T-helper 1 cell (primary cell): Measurements from ENCODE around the gene ADARB2.

Experiments
- DNase-seq, 5 donors: peaks; one replicate each; pipeline ENCODE4 v3.0.0-alpha.2; 2012 to 2020

Gene ADARB2

DNA sequence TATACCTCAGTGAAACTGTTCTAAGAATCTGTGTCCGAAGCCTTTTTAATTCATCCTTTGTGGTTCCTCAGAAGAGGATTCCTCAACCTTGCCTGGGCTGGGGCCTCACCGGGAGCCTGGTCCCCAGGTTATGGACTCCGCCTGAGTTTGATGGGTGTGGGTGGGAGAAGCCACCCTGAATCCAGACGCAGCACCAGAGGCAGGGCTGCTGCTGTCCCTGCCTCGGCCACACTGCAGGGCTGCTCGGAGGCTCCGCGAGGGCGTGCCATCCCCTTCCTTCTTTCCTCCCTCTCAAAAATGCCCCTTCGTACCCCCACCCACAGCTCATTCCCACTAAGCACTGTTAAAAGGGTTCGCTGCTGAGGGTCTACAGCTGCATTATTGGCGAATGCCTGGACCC, 146.3 kb downstream of the ADARB2 start:
- DNase-seq = no peak

DNA sequence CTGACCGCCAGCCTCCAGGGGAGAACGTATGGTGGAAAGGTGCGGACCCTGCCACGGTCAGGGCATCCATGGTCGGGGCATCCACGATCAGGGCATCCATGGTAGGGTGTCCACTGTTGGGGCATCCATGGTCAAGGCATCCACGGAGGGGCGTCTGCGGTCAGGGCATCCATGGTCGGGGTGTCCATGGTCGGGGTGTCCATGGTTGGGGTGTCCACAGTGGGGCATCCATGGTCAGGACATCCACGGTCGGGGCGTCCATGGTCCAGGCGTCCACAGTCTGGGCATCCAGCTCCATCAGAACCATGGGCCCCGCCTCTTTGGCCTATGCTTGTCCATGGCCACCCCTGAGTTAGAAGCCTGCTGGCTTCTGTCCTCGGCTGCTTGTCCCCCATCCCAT, 148.1 kb downstream of the ADARB2 start:
- no peak for DNase-seq

DNA sequence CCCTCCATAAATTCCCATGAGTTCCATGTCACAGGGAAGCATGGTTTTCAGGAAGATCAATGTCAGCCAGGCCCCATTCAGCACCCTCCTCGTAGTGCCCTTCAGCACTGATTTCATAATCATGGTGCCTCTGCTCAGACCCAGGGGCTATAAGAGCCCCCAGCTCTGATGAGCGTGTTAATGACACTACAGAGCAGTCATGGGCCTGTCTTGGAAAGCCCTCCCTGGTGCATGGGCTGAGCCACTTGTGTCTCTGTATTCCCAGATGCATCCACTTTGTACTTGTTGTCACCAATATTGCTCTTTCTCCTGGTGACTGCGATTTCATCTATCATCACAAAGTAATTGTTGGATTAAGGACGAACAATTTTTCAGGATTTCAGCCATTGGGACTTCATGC, 154.6 kb downstream of the ADARB2 start:
- no peak for DNase-seq

DNA sequence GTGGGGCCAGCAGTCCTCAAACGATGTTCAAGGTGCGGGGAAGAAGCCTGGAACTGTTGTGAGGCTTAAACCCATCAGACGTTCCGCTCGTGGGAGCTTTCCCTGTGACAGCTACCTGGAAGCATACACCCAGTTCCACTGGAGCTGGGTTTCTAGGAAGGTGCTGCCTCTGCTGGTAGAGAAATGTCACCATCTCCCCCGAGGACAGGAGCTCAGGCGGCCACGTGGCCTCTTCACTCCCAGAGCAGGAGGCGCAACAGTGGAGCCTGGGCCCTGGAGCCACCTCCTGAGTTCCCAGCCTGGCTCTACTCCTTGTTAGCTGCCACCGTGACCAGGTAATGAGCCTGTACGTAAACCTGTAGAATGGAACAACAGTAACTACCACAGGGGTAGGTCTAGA, 156.1 kb downstream of the ADARB2 start:
- DNase-seq = no peak

DNA sequence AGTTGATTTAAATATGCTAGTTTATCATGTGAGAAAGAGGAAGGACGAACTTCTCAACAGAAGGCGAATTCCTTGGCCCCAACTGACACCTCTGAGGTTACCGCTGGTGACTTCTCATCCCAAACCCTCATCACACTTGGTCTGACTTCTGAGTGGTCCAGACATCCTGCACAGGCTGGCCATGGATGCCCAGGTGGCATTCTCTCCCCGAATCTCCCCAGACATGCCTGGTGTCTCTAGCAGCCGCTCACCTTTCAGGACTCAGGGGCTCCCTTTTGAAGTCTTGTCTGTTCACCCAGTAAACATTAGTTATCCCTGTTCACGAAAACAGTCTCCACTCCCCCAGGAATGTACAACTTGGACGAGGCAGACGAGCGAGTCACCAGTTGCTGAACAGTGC, 157.7 kb downstream of the ADARB2 start:
- DNase-seq = no peak

DNA sequence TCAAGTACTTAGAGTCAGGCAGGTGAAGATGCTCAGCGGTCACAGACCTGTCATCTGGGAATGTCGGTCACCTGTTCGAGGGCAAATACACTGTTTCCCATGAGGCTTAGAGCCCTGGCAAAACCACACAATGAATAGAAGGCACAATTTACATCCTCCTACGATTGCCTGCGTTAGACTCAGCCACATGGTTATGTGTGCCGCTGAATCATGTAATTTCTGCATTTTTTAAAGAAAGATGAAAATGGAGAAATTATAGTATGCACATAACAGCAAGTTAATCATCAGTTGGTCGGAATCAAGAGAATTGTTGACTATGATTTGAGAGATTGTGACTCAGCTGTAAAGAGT, 158.2 kb downstream of the ADARB2 start:
- DNase-seq = no peak

DNA sequence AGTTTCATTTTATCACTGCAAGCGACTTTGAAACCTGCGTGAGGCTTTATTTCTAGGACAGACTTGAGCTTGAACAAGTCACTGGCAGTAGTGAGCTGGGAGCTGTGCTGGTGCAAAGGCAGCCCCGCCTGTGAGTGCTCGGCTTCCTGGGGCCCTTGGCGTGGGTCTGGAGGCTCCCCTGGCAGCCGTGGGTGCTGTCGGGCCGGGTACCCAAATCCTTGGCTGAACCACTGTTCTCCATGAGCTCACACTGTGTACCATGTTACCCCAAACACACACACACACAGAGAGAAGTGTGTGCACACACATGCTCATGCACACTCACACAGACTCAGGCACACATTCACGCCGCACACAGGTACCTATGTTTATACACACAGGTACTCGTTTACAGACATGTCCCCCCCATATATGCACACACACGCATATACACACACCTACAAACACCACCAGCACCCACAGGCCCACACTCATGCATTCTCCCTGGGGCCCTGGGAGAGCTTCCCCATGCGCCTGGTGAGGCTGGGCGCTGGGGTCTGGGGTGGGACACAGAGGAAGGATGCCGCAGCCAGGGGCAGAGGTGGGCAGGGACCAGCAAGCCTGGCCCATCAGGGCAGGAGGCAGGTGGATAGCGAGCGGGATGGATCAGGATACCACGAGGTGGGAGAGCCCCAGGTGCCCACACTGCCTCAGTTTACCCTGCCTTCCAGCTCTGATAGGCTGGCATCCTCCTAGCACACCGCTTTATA, 158.8 kb downstream of the ADARB2 start:
- no peak for DNase-seq

DNA sequence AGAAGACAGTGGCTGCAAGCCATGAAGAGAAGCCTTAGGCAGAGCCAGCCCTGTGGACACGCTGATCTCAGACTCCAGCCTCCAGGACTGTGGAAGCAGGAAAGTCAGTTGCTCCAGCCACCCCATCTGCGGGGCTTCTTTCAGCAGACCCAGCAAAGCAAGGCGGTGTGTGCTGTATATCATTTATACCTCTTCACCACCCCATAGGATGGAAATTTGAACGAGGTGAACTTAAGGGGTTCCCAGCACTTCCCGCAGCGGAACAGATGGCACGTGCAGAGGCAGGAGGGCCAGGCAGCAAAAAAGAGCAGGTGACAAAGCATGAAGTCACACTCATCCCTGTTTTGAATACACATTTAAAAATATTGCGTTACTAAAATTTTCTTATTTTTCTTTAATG, 159.4 kb downstream of the ADARB2 start:
- no peak for DNase-seq

DNA sequence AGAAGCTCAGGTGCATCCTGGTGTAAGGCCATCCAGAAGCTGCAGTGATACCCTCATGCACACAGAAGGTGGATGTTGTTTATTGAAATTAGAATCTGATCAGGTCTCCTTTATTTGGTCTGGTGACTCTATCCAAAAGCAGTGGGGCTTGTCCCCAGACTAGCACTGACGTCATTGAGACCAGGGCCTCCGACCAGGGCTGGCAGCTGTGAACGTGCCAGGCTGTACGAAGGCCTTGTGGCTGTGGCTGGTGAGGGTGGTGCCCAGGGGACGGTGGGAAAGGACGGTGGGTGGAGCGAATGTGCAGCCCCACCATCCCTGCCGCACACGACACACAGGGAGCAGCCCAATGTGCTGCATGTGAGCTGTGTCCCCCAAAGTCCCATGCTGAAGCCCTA, 160.0 kb downstream of the ADARB2 start:
- DNase-seq = no peak

DNA sequence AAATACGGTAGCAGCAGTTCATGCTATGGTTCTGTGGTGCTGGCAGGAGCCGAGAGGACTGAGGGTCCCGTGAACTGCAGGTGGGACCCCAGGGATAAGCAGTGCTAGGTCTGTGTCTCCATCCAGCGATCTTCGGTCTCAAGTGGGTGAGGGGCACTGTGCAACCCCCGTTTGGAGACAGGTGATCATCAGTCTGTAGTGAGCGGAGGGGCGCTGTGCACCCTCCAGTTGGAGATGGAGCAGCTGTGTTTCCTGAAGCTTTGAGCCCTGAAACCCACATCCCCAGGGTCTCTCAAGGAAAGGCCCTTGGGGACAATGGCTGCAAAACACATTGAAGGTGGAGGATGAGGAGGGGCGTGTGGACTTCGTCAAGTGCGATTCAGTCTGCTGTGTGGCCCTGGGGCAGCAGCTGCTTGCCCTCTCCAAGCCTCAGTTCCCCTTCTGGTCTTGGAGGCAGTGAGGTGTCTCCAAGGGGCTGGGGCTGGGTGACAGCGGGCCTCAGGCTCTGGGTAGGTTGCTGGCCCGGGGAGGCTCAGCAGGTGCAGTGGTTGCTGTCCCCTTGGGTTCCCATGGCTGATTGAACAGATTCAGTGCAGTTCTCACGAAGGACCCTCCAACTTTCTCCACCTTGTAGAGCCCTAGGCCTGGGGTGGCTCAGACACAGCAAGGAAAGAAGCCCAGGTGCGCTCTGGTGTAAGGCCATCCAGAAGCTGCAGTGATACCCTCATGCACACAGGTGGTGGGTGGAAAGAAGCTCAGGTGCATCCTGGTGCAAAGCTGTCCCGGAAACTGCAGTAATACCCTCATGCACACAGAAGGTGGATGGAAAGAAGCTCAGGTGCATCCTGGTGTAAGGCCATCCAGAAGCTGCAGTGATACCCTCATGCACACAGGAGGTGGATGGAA, 160.6 kb downstream of the ADARB2 start:
- no peak for DNase-seq

DNA sequence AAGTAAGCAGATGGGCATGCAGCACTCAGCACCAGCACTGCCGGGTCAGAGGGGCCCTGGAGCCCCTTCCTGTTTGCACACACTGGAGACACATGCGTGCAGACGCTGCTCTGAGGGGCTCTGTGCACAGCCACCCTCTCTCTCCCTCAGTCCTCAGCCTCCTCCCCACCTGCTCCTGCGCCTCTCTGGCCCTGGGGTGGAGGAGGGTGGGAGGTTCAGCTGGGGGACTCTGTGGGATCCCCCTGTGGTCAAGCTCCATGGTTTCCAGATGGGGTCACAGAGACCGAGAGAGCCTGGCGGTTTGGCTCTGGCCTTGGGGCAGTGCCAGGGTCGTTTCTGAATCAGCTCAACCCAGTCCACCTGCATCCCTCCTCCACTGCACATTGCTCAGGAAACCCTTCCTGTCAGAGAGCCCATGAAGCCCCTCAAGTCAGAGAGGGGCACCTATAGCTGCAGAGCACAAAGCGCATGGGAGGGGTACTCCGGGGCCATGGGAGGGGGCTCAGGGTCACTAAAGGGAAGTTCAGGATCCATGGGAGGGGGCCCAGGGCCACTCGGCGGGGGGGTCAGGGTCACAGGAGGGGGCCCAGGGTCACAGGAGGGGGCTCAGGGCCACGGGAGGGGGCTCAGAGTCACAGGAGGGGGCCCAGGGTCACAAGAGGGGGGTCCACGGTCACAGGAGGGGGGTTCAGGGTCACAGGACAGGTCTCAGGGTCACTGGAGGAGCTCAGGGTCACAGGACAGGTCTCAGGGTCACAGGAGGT, 161.7 kb downstream of the ADARB2 start:
- DNase-seq = no peak

DNA sequence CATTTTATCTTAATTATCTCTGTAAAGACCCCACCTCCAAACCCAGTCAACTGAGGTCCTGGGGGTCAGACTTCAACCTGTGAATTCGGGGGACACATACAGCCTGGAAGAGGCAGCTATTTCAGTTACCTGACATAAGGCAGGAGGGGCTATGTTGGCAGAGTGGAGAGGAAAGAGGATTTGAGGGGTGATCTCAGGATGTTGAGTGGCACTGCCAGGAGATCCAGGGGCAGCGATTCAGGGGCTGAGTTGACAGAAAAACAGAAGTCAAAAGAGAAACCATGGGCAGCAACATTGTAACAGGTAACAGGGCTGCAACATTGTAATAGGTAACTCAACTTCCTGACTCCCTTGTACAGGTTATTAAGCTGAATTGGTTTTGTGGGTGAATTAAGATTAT, 162.6 kb downstream of the ADARB2 start:
- DNase-seq = no peak

DNA sequence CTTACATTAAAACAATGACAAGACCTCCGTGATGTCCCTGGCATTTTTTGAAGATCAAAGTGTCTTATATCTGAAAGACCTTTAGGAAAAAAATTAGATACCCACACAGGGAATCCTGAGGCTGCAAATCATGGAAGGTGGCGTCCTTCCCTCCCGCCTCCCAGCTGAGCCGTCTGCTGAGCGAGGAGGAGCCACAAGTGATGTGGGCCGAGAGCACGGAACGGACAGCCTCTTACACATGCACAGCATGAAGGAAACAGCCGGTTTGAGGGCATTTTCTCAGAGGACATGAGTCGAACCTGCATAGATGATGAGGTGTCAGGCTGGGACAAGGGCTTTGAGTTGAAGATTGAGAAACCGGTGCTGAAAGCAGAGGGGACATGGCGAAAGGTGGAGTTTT, 163.3 kb downstream of the ADARB2 start:
- no peak for DNase-seq

DNA sequence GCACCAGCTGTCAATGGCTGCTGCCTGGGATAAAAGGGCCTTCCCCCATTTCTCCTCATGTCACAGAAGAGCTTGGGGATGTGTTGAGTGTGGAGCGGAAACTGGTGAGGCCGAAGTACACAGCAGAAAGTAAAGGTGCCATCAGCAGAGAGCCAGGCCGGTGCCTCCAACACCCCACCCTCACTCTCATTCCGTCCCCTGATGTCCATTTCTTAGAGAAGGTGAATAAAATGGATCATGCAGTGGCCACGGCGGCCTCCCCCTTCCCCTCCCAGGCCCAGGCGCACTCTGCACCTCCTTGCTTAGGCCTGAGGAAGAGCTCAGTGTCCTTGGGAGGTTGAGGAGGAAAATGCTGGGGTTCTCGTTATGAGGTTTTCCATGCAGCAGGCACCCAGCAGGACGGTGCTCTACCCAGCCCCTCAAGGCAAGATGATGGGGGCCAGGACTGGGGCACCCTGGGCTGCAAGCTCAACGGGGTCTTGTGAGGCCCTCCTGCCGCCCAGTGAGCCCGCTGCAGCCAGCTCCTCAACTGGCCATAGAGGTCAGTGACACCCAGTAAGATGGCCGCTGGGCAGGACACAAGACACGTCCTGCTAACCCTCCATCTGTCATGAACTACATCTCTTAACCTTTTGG, 163.9 kb downstream of the ADARB2 start:
- DNase-seq = no peak

DNA sequence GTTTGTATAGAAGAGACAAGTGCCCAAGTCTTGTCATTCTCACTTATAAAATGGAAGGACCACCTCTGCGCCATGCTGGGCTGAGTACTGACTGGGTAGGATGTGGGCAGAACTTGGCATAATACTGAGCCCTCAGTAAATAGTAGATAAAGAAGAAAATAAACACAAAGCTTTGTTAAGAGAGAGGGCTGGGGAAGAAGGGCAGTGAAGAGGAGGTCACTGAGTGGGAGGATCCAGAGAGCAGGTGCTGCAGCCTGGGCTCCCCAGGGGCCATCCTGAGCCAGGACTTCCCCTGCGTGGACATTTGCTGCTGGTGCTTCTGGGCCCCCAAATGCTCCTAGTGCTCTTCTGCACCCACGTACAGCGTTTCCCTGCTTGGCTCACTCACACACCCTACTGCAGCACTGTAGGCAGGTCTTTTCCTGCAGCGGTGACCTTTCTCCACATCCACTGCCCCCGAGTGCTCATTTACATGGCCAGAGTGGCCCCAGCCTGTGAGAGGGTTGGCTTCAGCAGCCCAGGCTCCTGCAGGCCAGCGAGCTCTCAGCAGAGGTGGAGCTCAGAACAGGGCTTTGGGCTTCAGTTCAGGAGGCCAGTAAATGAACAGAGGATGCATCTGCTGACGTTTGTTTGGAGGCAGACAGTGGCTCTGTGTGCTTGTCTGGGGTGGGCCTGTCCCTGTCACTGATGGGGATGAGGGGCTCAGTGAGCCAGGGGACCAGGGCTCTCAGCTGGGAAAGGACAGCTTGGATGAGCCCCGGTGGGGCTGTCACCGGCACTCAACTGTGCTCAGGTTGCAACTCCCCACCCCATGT, 164.6 kb downstream of the ADARB2 start:
- DNase-seq = no peak

DNA sequence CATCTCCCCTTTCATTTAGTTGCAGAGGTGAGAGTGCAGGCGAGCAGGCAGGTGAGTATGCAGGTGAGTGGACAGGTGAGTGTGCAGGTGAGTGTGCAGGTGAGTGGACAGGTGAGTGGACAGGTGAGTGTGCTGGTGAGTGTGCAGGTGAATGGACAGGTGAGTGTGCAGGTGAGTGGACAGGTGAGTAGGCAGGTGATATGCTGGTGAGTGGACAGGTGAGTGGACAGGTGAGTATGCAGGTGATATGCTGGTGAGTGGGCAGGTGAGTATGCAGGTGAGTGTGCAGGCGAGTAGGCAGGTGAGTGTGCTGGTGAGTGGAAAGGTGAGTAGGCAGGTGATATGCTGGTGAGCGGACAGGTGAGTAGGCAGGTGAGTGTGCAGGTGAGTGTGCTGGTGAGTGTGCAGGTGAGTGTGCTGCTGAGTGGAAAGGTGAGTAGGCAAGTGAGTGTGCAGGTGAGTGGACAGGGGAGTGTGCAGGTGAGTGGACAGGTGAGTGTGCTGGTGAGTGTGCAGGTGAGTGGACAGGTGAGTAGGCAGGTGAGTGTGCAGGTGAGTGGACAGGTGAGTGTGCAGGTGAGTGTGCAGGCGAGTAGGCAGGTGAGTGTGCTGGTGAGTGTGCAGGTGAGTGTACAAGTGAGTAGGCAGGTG, 165.6 kb downstream of the ADARB2 start:
- no peak for DNase-seq

DNA sequence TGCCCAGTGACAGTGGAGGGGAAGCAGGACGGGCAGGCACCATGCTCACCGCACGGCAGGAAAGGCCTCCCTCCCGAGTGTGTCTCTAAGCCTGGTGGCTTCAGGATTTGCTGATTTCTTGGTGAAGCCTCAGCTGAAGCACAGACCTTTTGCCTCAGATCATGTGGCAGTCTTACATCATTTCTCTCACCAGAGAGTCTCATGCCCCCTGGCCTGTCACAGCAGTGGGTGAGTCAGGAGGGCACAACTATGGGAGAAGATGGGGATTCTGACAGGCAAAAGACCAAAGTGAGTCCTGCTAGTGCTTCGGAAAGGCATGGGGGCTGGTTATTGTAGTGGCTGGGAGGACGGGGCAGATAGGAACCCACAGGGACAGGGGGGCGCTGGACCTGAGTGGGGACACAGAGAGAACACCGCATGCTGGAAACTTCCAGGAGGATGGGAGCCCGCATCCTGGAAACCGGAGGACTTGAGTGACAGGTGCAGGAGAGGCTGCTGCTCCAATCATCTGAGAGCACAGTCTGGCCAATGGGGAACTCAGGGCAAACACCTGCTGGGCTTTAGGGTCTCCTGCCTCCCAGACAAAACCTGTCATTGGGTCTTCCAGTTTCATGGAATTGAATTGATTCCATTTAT, 166.8 kb downstream of the ADARB2 start:
- DNase-seq = no peak

DNA sequence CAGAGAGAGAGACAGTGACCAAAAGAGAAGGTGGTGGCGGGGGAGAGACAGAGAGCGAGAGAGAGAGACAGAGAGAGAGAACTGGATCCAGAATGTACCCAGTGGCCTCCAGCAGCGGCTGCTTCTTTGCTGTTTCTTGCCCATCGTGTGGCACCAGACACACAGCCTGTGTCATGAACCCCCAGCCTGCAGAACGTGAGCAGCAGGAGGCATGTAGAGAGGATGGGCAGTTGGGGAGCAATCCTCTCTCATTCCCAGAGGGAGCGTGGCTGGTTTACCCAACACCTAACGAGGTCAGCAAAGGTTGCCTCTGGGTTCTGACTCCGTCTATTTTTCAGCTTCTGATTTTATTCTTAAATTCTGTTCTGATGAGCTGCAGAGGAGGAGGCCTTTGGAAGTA, 168.1 kb downstream of the ADARB2 start:
- DNase-seq = no peak

DNA sequence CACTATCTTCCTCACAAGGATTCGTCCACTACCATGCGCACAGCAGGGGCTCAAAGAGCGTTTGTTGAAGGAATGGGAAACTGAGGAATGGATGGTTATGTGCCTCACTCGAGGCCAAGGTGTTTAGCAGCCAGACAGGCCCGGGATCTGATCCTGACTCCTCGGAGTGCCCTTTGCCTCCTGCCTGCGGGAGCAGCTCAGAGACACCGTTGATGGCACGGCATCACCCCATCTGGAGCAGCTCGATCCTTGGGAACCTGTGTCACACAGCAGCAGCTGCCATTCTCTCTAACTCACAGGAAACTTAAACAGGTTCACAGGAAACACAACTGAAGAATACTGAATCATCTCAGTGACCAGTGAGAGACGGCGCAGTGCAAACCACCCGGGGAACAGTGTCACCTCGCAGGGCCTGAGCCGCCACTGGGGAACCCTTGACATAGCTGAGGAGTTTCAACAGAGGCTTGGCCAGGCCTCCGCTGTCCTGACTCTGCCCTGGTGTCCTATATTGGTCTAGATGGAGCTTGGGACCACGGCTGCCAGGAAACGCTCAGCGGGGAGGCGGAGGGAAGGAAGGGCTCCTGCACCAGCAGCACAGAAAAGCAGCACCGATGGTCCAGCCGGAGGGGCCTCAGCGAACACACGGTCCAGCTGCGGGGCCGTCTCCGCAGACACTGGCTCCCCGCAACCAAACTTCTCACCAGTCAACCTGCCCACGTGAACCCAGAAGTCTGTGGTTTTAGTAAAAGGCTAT, 169.4 kb downstream of the ADARB2 start:
- no peak for DNase-seq

DNA sequence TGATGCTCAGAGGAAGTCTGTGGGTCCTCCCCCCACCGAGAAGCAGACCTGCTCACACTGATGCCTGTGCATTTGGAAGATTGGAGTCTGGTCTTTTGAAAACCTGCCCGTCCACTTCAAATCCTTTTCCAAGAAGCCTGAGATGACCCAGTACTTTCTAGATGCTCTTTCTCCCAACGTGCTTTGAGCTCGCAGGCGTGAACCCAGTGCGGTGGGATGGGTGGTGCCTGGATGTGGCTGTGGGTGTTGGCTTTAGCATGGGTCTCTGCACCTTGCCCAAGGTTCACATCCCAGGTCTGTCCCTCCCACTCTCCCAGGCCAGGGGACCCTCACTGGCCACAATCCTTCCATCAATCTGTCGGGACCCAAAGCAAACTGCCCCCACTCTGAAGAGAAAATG, 170.2 kb downstream of the ADARB2 start:
- DNase-seq = no peak
